Fibroblast of upper back skin (primary cell): ENCODE data around the gene THBS4.
"Not testable (repeated sequence)": the region's sequence is repeated elsewhere in the genome, so short reads cannot be mapped to it uniquely, and the experiment has no call there.

Source experiments
- DNase-seq: peaks from one replicate; pipeline ENCODE4 v3.0.0-alpha.2; 2013

Gene THBS4

GRCh38 chr5:80077051-80077714 lies 42.0 kb downstream of the THBS4 start:
- DNase-seq, result no peak

- DNase-seq, result no peak
Measured at GRCh38 chr5:80078921-80079320, 43.8 kb downstream of the THBS4 start.

DNA sequence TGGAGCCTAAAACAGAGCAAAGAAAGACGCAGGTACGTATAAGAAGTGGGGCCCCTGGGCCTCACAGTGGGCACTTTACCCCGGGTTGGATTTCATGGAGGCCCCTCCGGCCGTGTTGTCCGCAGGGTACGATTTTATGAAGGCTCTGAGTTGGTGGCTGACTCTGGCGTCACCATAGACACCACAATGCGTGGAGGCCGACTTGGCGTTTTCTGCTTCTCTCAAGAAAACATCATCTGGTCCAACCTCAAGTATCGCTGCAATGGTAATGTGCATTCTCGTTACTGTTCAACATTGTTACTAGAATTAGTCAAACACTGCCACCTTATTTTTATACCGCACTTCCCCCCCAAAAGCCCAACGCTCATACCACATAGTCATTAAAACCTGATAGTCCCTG lies 47.1 kb downstream of the THBS4 start:
- DNase-seq, result no peak

DNA sequence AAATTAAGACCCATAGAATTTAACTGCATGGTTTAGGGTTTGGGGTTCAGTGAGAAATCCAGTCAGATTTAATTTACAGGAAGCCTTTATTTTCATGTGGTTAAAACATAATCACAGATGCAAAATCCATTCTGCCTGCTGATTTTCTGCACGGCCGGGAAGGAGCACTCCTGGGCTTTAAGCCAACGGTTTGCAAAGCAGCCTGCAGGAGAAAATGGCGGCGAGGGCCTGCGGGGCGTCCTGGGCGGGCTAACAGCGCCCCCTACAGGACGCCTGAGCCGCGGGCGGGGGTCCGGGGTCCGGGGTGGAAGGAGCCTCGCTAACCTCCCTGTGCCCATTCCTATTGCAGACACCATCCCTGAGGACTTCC lies 47.6 kb downstream of the THBS4 start:
- DNase-seq, result peak; percentile 85

- DNase-seq, result peak; percentile 81
Measured at GRCh38 chr5:80083101-80083890, 48.1 kb downstream of the THBS4 start.

- no peak for DNase-seq
Measured at GRCh38 chr5:80090884-80091166, 55.7 kb downstream of the THBS4 start.

DNA sequence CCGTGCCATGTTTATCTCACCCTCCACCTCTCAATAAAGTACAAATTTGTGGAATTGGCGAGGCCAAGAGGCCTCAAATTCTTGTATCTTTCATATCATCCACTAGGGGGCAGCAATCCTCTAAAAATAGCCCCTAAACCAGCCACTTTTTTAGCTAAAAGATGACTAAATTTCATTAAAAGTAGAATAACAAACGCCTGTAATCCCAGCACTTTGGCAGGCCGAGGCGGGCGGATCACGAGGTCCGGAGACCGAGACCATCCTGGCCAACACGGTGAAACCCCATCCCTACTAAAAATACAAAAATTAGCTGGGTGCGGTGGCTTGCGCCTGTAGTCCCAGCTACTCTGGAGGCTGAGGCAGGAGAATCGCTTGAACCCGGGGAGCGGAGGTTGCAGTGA lies 56.6 kb downstream of the THBS4 start:
- DNase-seq, result peak; percentile 66

GRCh38 chr5:80092486-80093107 lies 57.4 kb downstream of the THBS4 start:
- DNase-seq, result no peak

DNA sequence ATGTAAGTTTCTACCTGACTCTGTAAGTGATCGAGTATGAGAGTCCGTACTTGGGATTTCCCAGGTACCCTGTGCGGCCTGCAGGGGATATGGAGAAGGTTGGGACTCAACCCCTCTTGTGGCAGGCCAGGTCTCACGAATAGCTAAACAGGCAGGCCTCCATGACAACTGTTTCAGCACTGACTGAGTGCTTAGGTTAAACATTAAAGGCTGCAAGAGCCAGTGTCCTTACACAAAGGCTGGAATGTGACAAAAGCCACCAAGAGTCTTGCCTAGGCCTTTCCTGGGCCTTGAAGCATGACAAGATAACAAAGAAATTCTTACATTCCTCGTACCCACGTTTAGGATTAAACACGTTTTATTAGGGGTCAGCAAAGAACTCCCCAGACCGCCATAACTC lies 58.6 kb downstream of the THBS4 start:
- no peak for DNase-seq

DNA sequence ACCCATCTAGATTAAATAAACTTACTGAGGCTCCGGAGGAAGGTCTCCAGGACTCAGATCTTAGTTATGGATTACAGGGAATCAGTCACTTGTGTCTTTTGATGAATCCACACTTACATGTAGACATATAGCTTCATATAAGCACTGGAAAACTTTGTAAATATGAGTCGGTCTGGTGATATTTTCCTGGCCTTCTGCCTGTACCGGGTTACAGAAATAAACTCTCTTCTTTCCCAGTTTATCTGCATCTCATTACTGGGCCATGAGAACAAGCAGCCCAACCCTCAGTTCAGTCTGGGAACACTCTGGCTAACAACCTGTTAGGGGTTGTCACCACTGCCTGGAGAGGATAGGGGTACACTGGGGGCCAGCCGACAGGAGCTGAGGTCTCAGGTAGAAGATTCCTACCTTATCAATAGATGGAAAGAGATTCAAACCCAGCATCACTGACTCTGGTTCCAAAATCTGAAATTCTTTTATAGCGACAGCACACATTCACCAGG lies 59.1 kb downstream of the THBS4 start:
- no peak for DNase-seq

DNA sequence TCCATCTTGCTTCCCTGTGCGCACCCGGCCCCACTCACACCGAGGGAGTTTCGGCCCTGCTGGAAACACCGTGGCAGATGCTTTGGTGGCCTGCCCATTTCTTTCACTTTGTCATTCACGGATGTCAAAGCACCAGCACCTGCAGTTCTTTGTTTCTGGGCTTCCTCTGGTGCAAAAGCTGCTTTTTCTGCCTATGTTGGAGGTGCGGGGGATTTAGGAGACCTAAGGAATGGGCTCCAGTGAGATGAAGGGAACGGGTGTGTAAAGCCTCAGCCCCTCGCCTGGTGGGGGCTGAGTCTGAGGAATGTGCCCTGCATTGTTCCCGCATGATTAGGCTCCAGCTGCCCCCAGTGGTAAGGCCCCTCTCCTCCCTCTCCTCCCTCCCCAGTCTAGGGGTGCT lies 62.3 kb downstream of the THBS4 start:
- no peak for DNase-seq

DNA sequence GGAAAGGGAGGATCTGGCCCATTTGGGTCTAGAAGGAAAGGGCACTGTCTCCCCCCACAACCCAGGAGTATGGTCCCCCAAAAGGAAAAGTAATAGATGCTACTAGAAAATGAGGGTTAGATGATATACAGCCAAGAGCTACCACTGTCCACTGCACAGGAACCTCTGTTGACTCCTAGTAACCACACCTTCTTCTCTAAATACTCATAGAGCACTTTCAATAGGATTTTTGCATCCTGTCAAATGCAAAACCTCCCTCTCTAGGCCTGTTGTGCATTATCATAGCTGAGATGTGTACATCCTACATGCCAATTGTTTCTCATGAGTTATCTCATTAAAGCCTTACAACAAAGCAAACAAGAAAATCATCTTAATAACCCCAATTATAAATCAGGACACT lies 66.8 kb downstream of the THBS4 start:
- no peak for DNase-seq

- no peak for DNase-seq
Measured at GRCh38 chr5:80103371-80103770, 68.2 kb downstream of the THBS4 start.

GRCh38 chr5:80105698-80106439 lies 70.7 kb downstream of the THBS4 start:
- DNase-seq, result no peak

- no peak for DNase-seq
Measured at GRCh38 chr5:80106916-80107315, 71.8 kb downstream of the THBS4 start.

GRCh38 chr5:80109646-80110478 lies 74.7 kb downstream of the THBS4 start:
- DNase-seq, result no peak

- not testable (repeated sequence) for DNase-seq
Measured at GRCh38 chr5:80111376-80111990, 76.3 kb downstream of the THBS4 start.

DNA sequence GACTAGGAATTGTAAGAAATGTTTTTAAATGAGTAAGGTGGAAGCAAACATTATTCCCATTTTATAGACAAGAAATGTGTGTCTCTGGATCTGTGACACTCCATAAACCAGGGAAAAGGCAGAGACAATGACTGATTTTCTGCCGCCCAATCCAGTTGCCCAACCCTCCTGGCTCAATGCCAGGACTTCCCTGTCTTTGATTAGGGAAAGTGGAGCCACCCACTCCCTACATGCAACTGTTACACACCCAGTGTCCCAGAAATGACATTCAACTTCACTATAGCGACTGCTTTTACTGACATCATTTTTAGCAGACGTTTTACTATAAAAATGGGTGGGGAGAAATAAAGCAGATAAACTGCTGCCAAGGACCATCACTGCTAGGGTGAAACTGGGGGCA lies 79.7 kb downstream of the THBS4 start:
- DNase-seq, result no peak

GRCh38 chr5:80116000-80116399 lies 80.9 kb downstream of the THBS4 start:
- DNase-seq, result no peak

DNA sequence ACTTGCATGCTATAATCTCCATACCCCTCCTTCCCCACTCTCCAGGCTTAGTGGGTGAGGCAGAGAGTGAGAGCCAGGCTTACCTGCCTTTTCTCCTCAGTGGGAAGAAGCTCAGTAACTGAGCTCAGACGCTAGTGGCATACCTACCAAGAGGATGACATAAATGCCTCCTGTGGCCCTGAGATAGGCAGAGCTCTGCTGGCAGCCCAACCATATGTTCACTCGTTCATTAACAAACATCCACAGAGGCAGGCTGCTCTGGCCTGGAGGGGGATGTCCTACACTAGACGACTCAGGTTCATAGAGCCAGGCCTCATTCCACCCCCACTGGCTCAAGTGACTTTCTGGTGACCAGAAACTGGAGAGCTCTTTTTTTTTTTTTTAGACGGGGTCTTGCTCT lies 81.3 kb downstream of the THBS4 start:
- no peak for DNase-seq

DNA sequence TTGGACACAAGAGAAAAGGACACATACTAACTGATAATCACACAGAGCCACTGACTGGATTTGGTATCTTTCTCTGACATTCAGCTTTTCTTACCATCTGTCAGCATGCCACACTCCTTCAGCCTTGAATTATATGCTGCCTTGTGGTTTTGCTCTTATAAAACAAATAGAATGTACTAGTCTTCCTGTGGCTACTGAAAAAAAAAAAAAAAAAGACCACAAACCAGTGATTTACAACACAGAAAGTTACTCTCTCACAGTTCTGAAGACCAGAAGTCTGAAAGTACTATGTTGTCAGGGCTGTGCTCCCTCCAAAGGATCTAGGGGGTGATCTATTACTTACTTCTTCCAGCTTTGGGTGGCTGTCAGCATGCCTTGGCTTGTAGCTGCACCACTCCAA lies 82.3 kb downstream of the THBS4 start:
- DNase-seq, result peak; percentile 35

DNA sequence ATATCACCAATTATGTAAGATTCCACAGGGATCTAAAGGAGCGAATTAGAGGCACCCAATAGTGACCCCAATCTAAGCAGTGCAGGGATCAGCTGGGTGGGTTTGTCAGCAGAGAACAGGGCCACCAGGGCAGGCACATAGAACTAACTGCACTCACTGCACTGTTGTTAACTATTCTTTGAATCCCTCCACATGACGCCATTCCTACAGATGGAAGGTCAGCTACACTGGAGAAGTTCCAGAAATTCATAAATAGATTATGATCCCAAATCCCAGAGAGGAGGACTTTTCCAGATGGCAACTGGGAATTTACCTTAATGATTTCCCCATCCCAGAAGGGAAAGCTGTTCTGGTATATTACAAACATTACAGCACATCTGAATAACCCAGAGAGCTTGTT lies 84.2 kb downstream of the THBS4 start:
- DNase-seq, result no peak
